ENCODE results near the gene ADPRHL1.

GRCh38 chr13:113431171-113431570 lies 22.1 kb downstream of the ADPRHL1 start:
- no peak for TF ChIP-seq CTCF (IDR thresholded peaks at IDR 0.05; ENCODE audit: poor library complexity)
- TF ChIP-seq EZH2 (IDR thresholded peaks at IDR 0.05; ENCODE audit: borderline replicate concordance), result no peak
- TF ChIP-seq EZH2phosphoT487 (IDR thresholded peaks at IDR 0.05; ENCODE audit: low read depth, severe bottlenecking, unreplicated experiment), result no peak
